SK-N-MC (cell line): ENCODE results near the gene MFNG.

Source experiments
- EZH2 ChIP-seq: fragments of 200-600 bp; sonication (generic); IDR thresholded peaks from one replicate; pipeline ENCODE4 v1.6.1; 2017; ENCODE audit warnings: antibody characterized with exemption
- FOXP2 ChIP-seq: optimal IDR thresholded peaks from 2 replicates; pipeline ENCODE3; 2011; ENCODE audit warnings: mild to moderate bottlenecking, moderate library complexity; ENCODE audit not compliant: insufficient read depth; ENCODE audit errors: extremely low read length, control extremely low read depth
- POLR2AphosphoS5 ChIP-seq: IDR thresholded peaks from 2 replicates; pipeline ENCODE4 v1.6.1; 2012; ENCODE audit warnings: mild to moderate bottlenecking, low read depth, low read length, borderline replicate concordance

- no peak for TF ChIP-seq POLR2AphosphoS5
- no peak for TF ChIP-seq EZH2
- no peak for TF ChIP-seq FOXP2
Measured at GRCh38 chr22:37503850-37504249, 17.7 kb upstream of the MFNG start.
